Measurements from ENCODE around the gene FMO4. TPM values are rescaled to one million over a fixed set of nuclear protein-coding genes. Genes with fewer than 3 reads are reported as not detected.

The FMO4 gene, protein sequence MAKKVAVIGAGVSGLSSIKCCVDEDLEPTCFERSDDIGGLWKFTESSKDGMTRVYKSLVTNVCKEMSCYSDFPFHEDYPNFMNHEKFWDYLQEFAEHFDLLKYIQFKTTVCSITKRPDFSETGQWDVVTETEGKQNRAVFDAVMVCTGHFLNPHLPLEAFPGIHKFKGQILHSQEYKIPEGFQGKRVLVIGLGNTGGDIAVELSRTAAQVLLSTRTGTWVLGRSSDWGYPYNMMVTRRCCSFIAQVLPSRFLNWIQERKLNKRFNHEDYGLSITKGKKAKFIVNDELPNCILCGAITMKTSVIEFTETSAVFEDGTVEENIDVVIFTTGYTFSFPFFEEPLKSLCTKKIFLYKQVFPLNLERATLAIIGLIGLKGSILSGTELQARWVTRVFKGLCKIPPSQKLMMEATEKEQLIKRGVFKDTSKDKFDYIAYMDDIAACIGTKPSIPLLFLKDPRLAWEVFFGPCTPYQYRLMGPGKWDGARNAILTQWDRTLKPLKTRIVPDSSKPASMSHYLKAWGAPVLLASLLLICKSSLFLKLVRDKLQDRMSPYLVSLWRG
- 5.4 TPM for total RNA-seq
- long read RNA-seq, partial matches to known transcripts: 0 of 10 reads
- long read RNA-seq, other reads (novel, unspliced or antisense): 6 of 10 reads

GRCh38 chr1:171313835-171314320 lies at the start of gene FMO4:
TSS of gene FMO4 (plus strand) at chr1:171314183. CDS start at chr1:171319826, 5,643 bp downstream.
- no peaks in the 10 kb centered on the region for H3K27me3 ChIP-seq (ENCODE audit: low read depth)
- DNase-seq: peak; percentile 73
- TF ChIP-seq CTCF (IDR thresholded peaks at IDR 0.05; ENCODE audit: borderline replicate concordance): peak; percentile 87
- H3K4me3 ChIP-seq: peak within 1 kb of the TSS; percentile 61
- intact Hi-C loops (cut with micrococcal nuclease): loop anchor here (5.0 kb wide), 1 partner anchor 67 kb away; the partner anchor contains the start of gene FMO1
- peaks cover 20% of the 10 kb centered on the region for H3K36me3 ChIP-seq
- peaks cover 16% of the 10 kb centered on the region for H3K4me1 ChIP-seq
- H3K27ac ChIP-seq (replicated peaks): peak within 1 kb of the TSS; percentile 80
- peaks cover 7% of the 10 kb centered on the region for H3K9me3 ChIP-seq (replicated peaks)

DNA sequence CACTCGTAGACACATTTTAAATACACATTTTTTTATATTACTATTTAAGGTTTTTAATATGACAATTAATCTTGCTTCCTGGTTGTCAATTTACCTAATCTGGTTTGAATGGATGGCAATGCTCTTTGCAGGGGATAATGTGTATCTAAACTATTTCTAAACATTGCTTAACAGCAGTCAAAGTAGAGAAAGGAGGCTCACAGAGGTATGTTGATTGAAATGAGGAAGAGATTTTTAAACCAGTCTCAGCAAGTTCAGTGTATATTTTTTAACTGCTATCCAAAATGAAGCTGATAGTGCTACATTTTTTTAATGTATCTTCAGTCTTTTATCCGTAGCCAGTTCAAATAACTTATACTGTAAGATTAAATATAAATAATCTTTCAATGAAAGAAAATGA lies 48.3 kb upstream of the FMO4 start:
- no peaks in the 10 kb centered on the region for H3K36me3 ChIP-seq

GRCh38 chr1:171266930-171267329 lies 47.1 kb upstream of the FMO4 start:
- Histone ChIP-seq H3K9me3 (replicated peaks) (no peaks in the 10 kb centered on the region), H3K36me3 (no peaks in the 10 kb centered on the region), H3K27ac (replicated peaks) (no peak overlapping the region), H3K4me3 (no peak overlapping the region), H3K27me3 (ENCODE audit: low read depth) (peaks cover 7% of the 10 kb centered on the region), H3K4me1 (no peaks in the 10 kb centered on the region)
- intact Hi-C loops (cut with micrococcal nuclease): no loop called here
- no peak for DNase-seq
- TF ChIP-seq CTCF (IDR thresholded peaks at IDR 0.05; ENCODE audit: borderline replicate concordance): no peak

More for the DNA sequence above, 48.3 kb upstream of the FMO4 start:
- intact Hi-C loops (cut with micrococcal nuclease): no loop called here
- H3K27ac ChIP-seq (replicated peaks): no peak overlapping the region
- no peak for DNase-seq
- no peak overlapping the region for H3K4me3 ChIP-seq
- TF ChIP-seq CTCF (IDR thresholded peaks at IDR 0.05; ENCODE audit: borderline replicate concordance): no peak
- no peaks in the 10 kb centered on the region for H3K4me1 ChIP-seq
- H3K27me3 ChIP-seq (ENCODE audit: low read depth): peaks cover 7% of the 10 kb centered on the region
- H3K9me3 ChIP-seq (replicated peaks): no peaks in the 10 kb centered on the region

GRCh38 chr1:171267391-171267790 lies 46.6 kb upstream of the FMO4 start:
- no peak overlapping the region for H3K27ac ChIP-seq (replicated peaks)
- DNase-seq: no peak
- H3K4me1 ChIP-seq: no peaks in the 10 kb centered on the region
- no peaks in the 10 kb centered on the region for H3K36me3 ChIP-seq
- intact Hi-C loops (cut with micrococcal nuclease): no loop called here
- no peak for TF ChIP-seq CTCF (IDR thresholded peaks at IDR 0.05; ENCODE audit: borderline replicate concordance)
- no peak overlapping the region for H3K4me3 ChIP-seq
- peaks cover 2% of the 10 kb centered on the region for H3K27me3 ChIP-seq (ENCODE audit: low read depth)
- no peaks in the 10 kb centered on the region for H3K9me3 ChIP-seq (replicated peaks)

GRCh38 chr1:171270806-171271205 lies 43.2 kb upstream of the FMO4 start:
- no peak for TF ChIP-seq CTCF (IDR thresholded peaks at IDR 0.05; ENCODE audit: borderline replicate concordance)
- no peak for DNase-seq
- Histone ChIP-seq H3K9me3 (replicated peaks) (no peaks in the 10 kb centered on the region), H3K27ac (replicated peaks) (no peak overlapping the region), H3K36me3 (no peaks in the 10 kb centered on the region), H3K4me1 (no peaks in the 10 kb centered on the region), H3K4me3 (no peak overlapping the region), H3K27me3 (ENCODE audit: low read depth) (no peaks in the 10 kb centered on the region)
- intact Hi-C loops (cut with micrococcal nuclease): no loop called here

Data from left ventricle myocardium inferior (tissue), 1 donor.